HFF-Myc (cell line): ENCODE data around the gene SYNCRIP.
"Not testable (repeated sequence)": the region's sequence is repeated elsewhere in the genome, so short reads cannot be mapped to it uniquely, and the experiment has no call there.

Experiments used
- DNase-seq: peaks from one replicate; pipeline ENCODE4 v3.0.0-alpha.2; 2011; ENCODE audit warnings: low read depth; ENCODE audit errors: extremely low read depth
- H3K4me3 ChIP-seq: replicated peaks from 2 replicates; pipeline ENCODE4 v1.5.1; 2011; ENCODE audit warnings: low read depth, mild to moderate bottlenecking, control low read depth, low read length
- CTCF ChIP-seq: IDR thresholded peaks from 2 replicates; pipeline ENCODE4 v1.5.1; 2012; ENCODE audit warnings: mild to moderate bottlenecking, low read depth, low read length, control low read depth; ENCODE audit errors: missing control alignments

The SYNCRIP gene

GRCh38 chr6:85641897-85642773, 551 bp downstream of the SYNCRIP start:
- peak overlapping the region; percentile 99 for H3K4me3 ChIP-seq
- no peak for TF ChIP-seq CTCF
- DNase-seq, result no peak

GRCh38 chr6:85641522-85641896, 1.2 kb downstream of the SYNCRIP start:
- no peak for DNase-seq
- TF ChIP-seq CTCF, result no peak
- H3K4me3 ChIP-seq, result peak overlapping the region; percentile 99

- no peak for TF ChIP-seq CTCF
- no peak for DNase-seq
- peak overlapping the region; percentile 99 for H3K4me3 ChIP-seq
Measured at GRCh38 chr6:85640821-85641220, 1.9 kb downstream of the SYNCRIP start.

GRCh38 chr6:85637579-85637978, 5.1 kb downstream of the SYNCRIP start:
- no peak for DNase-seq
- no peak overlapping the region for H3K4me3 ChIP-seq
- no peak for TF ChIP-seq CTCF

GRCh38 chr6:85632164-85632942, 10.3 kb downstream of the SYNCRIP start:
- no peak for TF ChIP-seq CTCF
- no peak for DNase-seq
- no peak overlapping the region for H3K4me3 ChIP-seq

- not testable (repeated sequence) for DNase-seq
Measured at GRCh38 chr6:85631117-85631516, 11.6 kb downstream of the SYNCRIP start.

GRCh38 chr6:85628353-85628752, 14.3 kb downstream of the SYNCRIP start:
- no peak for TF ChIP-seq CTCF
- DNase-seq, result no peak
- no peak overlapping the region for H3K4me3 ChIP-seq

More at GRCh38 chr6:85631117-85631516, 11.6 kb downstream of the SYNCRIP start:
- not testable (repeated sequence) for H3K4me3 ChIP-seq
